Mesenchymal stem cell (in vitro differentiated cells and primary cell): ENCODE measurements around the gene CA5A.

Experiments used
- DNase-seq: peaks from one replicate; pipeline ENCODE4 v3.0.0-alpha.2; 2013
- H2AFZ ChIP-seq: one replicate; pipeline ENCODE4 v1.6.1; 2013; ENCODE audit warnings: low read depth, mild to moderate bottlenecking, control low read depth, inconsistent platforms, low read length, moderate library complexity
- H2AK5ac ChIP-seq: 2 replicates; pipeline ENCODE4 v1.6.1; 2013; ENCODE audit warnings: low read length, moderate library complexity, mild to moderate bottlenecking, inconsistent platforms; ENCODE audit not compliant: severe bottlenecking
- H2BK120ac ChIP-seq: one replicate; pipeline ENCODE4 v1.6.1; 2013; ENCODE audit warnings: low read depth, mild to moderate bottlenecking, inconsistent platforms, low read length, moderate library complexity
- H2BK12ac ChIP-seq, 2 experiments: one replicate each; pipeline ENCODE4 v1.6.1; 2013; ENCODE audit warnings: inconsistent platforms in 2 of 2, low read length in 2 of 2, mild to moderate bottlenecking in 2 of 2, moderate library complexity in 2 of 2, control low read depth in 1 of 2
- H2BK15ac ChIP-seq: one replicate; pipeline ENCODE4 v1.6.1; 2013; ENCODE audit warnings: mild to moderate bottlenecking, low read depth, inconsistent platforms; ENCODE audit not compliant: poor library complexity, severe bottlenecking
- H2BK5ac ChIP-seq: 2 replicates; pipeline ENCODE4 v1.6.1; 2013; ENCODE audit warnings: low read depth, mild to moderate bottlenecking, low read length, control low read depth, inconsistent platforms; ENCODE audit not compliant: poor library complexity, severe bottlenecking
- H3K14ac ChIP-seq, 2 experiments: one replicate each; pipeline ENCODE4 v1.6.1; 2013; ENCODE audit warnings: inconsistent platforms in 2 of 2, low read length in 2 of 2, control low read depth in 1 of 2, mild to moderate bottlenecking in 1 of 2, moderate library complexity in 1 of 2
- H3K18ac ChIP-seq, 2 experiments: one replicate each; pipeline ENCODE4 v1.6.1; 2013; ENCODE audit warnings: inconsistent platforms in 2 of 2, low read length in 2 of 2, control low read depth in 1 of 2, low read depth in 1 of 2, mild to moderate bottlenecking in 1 of 2
- H3K23ac ChIP-seq, 2 experiments: one replicate each; pipeline ENCODE4 v1.6.1; 2013; ENCODE audit warnings: inconsistent platforms in 2 of 2, low read length in 2 of 2, mild to moderate bottlenecking in 2 of 2, moderate library complexity in 2 of 2, control low read depth in 1 of 2
- H3K27ac ChIP-seq: 2 replicates; pipeline ENCODE4 v1.5.1; 2013; ENCODE audit warnings: mild to moderate bottlenecking, moderate library complexity, low read length, control low read depth, inconsistent platforms; ENCODE audit not compliant: poor library complexity, severe bottlenecking
- H3K27me3 ChIP-seq, 2 experiments: 2 replicates each; pipeline versions ENCODE4 v1.6.1 to v1.7.0; 2013; ENCODE audit warnings: low read length in 2 of 2, mild to moderate bottlenecking in 2 of 2, moderate library complexity in 2 of 2, control low read depth in 1 of 2, inconsistent platforms in 1 of 2; ENCODE audit not compliant: control insufficient read depth in 1 of 2, insufficient read depth in 1 of 2
- H3K36me3 ChIP-seq, 2 experiments: 2 replicates each; pipeline versions ENCODE4 v1.6.1 to v1.7.0; 2013; ENCODE audit warnings: low read length in 2 of 2, control low read depth in 1 of 2, inconsistent platforms in 1 of 2, low read depth in 1 of 2, mild to moderate bottlenecking in 1 of 2; ENCODE audit not compliant: insufficient read depth in 2 of 2, control insufficient read depth in 1 of 2
- H3K4ac ChIP-seq, 2 experiments: one replicate each; pipeline ENCODE4 v1.6.1; 2013; ENCODE audit warnings: inconsistent platforms in 2 of 2, low read length in 2 of 2, mild to moderate bottlenecking in 2 of 2, moderate library complexity in 2 of 2, control low read depth in 1 of 2, low read depth in 1 of 2
- H3K4me1 ChIP-seq: 2 replicates; pipeline ENCODE4 v1.6.1; 2013; ENCODE audit warnings: low read depth, low read length, control low read depth; ENCODE audit not compliant: control insufficient read depth, insufficient read depth
- H3K4me2 ChIP-seq: 2 replicates; pipeline ENCODE4 v1.6.1; 2013; ENCODE audit warnings: low read length, mild to moderate bottlenecking, inconsistent platforms; ENCODE audit not compliant: poor library complexity, severe bottlenecking
- H3K4me3 ChIP-seq, 2 experiments: 2 replicates each; pipeline versions ENCODE4 v1.5.1 to v1.7.0; 2013; ENCODE audit warnings: low read length in 2 of 2, mild to moderate bottlenecking in 2 of 2, control low read depth in 1 of 2, low read depth in 1 of 2; ENCODE audit not compliant: insufficient read depth in 1 of 2
- H3K79me1 ChIP-seq: replicated peaks from 2 replicates; pipeline ENCODE4 v1.6.1; 2013; ENCODE audit warnings: mild to moderate bottlenecking, control low read depth, low read length, inconsistent platforms; ENCODE audit not compliant: poor library complexity, severe bottlenecking
- H3K9ac ChIP-seq: 2 replicates; pipeline ENCODE4 v1.7.0; 2013; ENCODE audit warnings: mild to moderate bottlenecking, low read length, moderate library complexity
- H3K9me3 ChIP-seq: 2 replicates; pipeline ENCODE4 v1.7.0; 2013; ENCODE audit warnings: mild to moderate bottlenecking, low read length; ENCODE audit not compliant: control insufficient read depth
- H4K8ac ChIP-seq: one replicate; pipeline ENCODE4 v1.6.1; 2013; ENCODE audit warnings: inconsistent platforms, mild to moderate bottlenecking, low read length, moderate library complexity
- H4K91ac ChIP-seq: one replicate; pipeline ENCODE4 v1.6.1; 2013; ENCODE audit warnings: mild to moderate bottlenecking, low read length, inconsistent platforms
- WGBS: methylation state at CpG from one replicate; pipeline ENCODE4 v1.1.7; 2013; ENCODE audit warnings: mixed read lengths; 5-methylcytosine and 5-hydroxymethylcytosine counted together

Gene CA5A

DNA sequence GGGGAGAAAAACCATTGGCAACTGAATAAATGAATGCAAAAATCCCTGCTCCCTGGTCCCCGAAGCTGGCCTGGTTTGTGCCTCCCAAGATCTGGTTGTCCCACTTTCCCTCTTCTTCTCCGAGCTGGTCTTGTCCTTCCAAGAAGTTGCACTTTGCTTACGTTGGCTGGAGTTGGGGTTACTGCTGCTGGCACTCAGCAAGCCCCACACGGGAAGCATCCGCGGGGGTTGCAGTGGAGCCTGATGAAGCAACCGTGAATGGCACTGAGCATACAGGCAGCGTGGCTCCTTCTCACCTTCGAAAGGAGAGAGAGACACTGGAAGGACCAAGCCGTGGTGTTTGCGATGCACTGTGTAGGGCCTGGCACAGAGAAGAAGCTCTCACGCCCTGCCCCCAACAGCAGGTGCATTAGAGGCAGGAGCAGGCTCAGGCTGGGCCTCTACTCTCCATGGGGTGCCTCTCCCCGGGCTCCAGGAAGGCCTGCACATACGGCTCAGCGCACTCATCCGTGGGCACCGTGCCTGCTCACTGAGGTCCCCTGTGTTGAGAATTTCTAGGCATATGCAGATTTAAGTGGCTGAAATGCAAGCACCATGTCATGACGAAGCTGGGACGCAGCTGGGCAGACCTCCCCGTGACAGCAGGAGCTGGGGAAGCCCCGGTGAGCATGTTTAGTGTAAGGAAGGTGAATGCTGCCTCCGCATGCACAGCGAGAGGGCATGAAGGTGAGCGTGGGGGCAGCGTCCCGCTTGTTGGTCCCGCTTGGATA, 12.1 kb downstream of the CA5A start:
- Histone ChIP-seq H3K18ac (no peak overlapping the region), H4K8ac (no peak overlapping the region), H2AFZ (no peak overlapping the region), H3K79me1 (no peaks in the 10 kb centered on the region), H3K4me1 (peaks cover 21% of the 10 kb centered on the region), H3K36me3 (no peaks in the 10 kb centered on the region), H2BK120ac (no peak overlapping the region), H2BK5ac (no peak overlapping the region), H4K91ac (no peak overlapping the region), H2BK12ac (no peak overlapping the region), H3K23ac (no peak overlapping the region), H2AK5ac (no peak overlapping the region), H3K9me3 (no peaks in the 10 kb centered on the region), H3K4me3 (no peak overlapping the region), H3K4me2 (peak overlapping the region; percentile 15), H3K9ac (no peak overlapping the region), H3K14ac (no peak overlapping the region), H3K27me3 (peaks cover 33 to 58% of the 10 kb centered on the region in 2 experiments), H3K27ac (no peak overlapping the region), H3K4ac (no peak overlapping the region), H2BK15ac (no peak overlapping the region)
- DNase-seq = no peak
- WGBS = 82% methylated on average over 27 of the region's 27 CpGs

- DNase-seq = no peak
Observed at GRCh38 chr16:87922250-87922871, 14.0 kb downstream of the CA5A start.

DNA sequence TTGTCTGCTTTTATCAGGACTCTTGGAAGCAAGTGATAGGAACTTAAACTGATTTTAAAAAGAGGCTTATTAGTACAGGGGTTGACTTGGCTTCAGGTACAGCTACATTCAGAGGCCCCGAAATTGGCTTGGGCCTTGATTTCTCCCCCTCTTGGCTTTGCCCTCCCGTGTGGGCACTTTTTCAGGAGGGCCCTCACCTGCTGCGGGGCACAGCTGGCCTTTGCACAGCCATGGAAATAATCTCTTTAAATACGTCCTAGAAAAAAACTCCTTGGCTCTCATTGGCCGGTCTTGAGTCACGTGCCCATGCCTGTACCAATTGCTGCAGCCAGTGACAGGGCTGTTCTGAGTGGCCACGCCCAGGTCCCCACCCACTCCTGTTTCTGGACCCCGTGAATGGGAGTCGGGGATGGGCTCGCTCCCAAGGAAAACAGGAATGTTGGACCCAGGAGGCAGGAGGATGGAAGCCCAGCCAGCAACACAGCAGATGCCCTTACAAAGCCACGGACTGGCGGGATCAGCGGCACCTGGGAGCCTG, 15.0 kb downstream of the CA5A start:
- Histone ChIP-seq H2BK120ac (no peak overlapping the region), H3K4me3 (no peak overlapping the region), H2BK15ac (no peak overlapping the region), H3K18ac (no peak overlapping the region), H3K4me1 (peaks cover 21% of the 10 kb centered on the region), H4K8ac (no peak overlapping the region), H3K9ac (no peak overlapping the region), H3K4ac (no peak overlapping the region), H3K79me1 (no peaks in the 10 kb centered on the region), H2BK12ac (no peak overlapping the region), H3K4me2 (no peak overlapping the region), H3K9me3 (no peaks in the 10 kb centered on the region), H3K27me3 (peaks cover 21 to 54% of the 10 kb centered on the region in 2 experiments), H3K36me3 (no peaks in the 10 kb centered on the region), H4K91ac (no peak overlapping the region), H3K23ac (no peak overlapping the region), H2AK5ac (no peak overlapping the region), H3K14ac (no peak overlapping the region), H2AFZ (no peak overlapping the region), H3K27ac (no peak overlapping the region), H2BK5ac (no peak overlapping the region)
- WGBS = 80% methylated on average over 13 of the region's 13 CpGs
- no peak for DNase-seq

More at GRCh38 chr16:87922250-87922871, 14.0 kb downstream of the CA5A start:
- no peaks in the 10 kb centered on the region for H3K79me1 ChIP-seq
- no peak overlapping the region for H4K8ac ChIP-seq
- H3K9ac ChIP-seq = no peak overlapping the region
- no peak overlapping the region for H3K23ac ChIP-seq
- peaks cover 31 to 64% of the 10 kb centered on the region in 2 experiments for H3K27me3 ChIP-seq
- H3K36me3 ChIP-seq = no peaks in the 10 kb centered on the region
- H2AFZ ChIP-seq = no peak overlapping the region
- no peak overlapping the region for H3K18ac ChIP-seq
- H3K4me2 ChIP-seq = no peak overlapping the region
- H2BK120ac ChIP-seq = no peak overlapping the region
- no peak overlapping the region for H4K91ac ChIP-seq
- WGBS = 86% methylated on average over 14 of the region's 14 CpGs
- H2BK12ac ChIP-seq = no peak overlapping the region
- no peaks in the 10 kb centered on the region for H3K9me3 ChIP-seq
- H2BK5ac ChIP-seq = no peak overlapping the region
- H3K4me3 ChIP-seq = peak overlapping the region in 1 of 2 experiments; percentile 14
- no peak overlapping the region for H3K14ac ChIP-seq
- H3K4ac ChIP-seq = no peak overlapping the region
- peaks cover 21% of the 10 kb centered on the region for H3K4me1 ChIP-seq
- H3K27ac ChIP-seq = no peak overlapping the region
- H2AK5ac ChIP-seq = no peak overlapping the region
- no peak overlapping the region for H2BK15ac ChIP-seq

GRCh38 chr16:87919681-87919994, 16.7 kb downstream of the CA5A start:
- Histone ChIP-seq H3K4me2 (no peak overlapping the region), H4K91ac (no peak overlapping the region), H3K9ac (no peak overlapping the region), H3K4me1 (peaks cover 12% of the 10 kb centered on the region), H2BK15ac (no peak overlapping the region), H2BK5ac (no peak overlapping the region), H4K8ac (no peak overlapping the region), H3K27me3 (peaks cover 9 to 38% of the 10 kb centered on the region in 2 experiments), H3K14ac (peak overlapping the region in 1 of 2 experiments; percentile 10), H2AK5ac (no peak overlapping the region), H3K18ac (no peak overlapping the region), H3K36me3 (no peaks in the 10 kb centered on the region), H2AFZ (no peak overlapping the region), H3K23ac (no peak overlapping the region), H2BK120ac (no peak overlapping the region), H3K9me3 (no peaks in the 10 kb centered on the region), H3K79me1 (no peaks in the 10 kb centered on the region), H2BK12ac (no peak overlapping the region), H3K4ac (no peak overlapping the region), H3K27ac (no peak overlapping the region), H3K4me3 (no peak overlapping the region)
- 89% methylated on average over 9 of the region's 10 CpGs for WGBS
- no peak for DNase-seq
